Upper lobe of left lung (tissue), 6 donors: ENCODE results near the gene ANKRD49. TPM values are rescaled to one million over a fixed set of nuclear protein-coding genes. Genes with fewer than 3 reads are reported as not detected.

ENCODE experiments used
- ATAC-seq, 2 donors: fragments of 200-7000 bp; cut with Tn5 transposase; one replicate each; pipeline ENCODE4 v1.9.1; 2022; ENCODE audit warnings: mild to moderate bottlenecking in 2 of 2, moderate library complexity in 2 of 2; ENCODE audit not compliant: low FRiP score in 2 of 2
- DNase-seq, 2 donors: peaks; one replicate each; pipeline ENCODE4 v3.0.0-alpha.2; 2019 to 2020
- H3K27ac ChIP-seq, 4 donors: fragments of 200-600 bp; sonication (generic); one replicate each; pipeline ENCODE4 v1.5.1; 2016 to 2019
- H3K27me3 ChIP-seq, 4 donors: fragments of 200-600 bp; sonication (generic); one replicate each; pipeline ENCODE4 v1.5.1; 2017 to 2019
- H3K36me3 ChIP-seq, 4 donors: fragments of 200-600 bp; sonication (generic); one replicate each; pipeline ENCODE4 v1.5.1; 2016 to 2019
- H3K4me1 ChIP-seq, 4 donors: fragments of 200-600 bp; sonication (generic); one replicate each; pipeline ENCODE4 v1.5.1; 2018 to 2019
- H3K4me3 ChIP-seq, 4 donors: fragments of 200-600 bp; sonication (generic); one replicate each; pipeline ENCODE4 v1.5.1; 2017 to 2019; ENCODE audit warnings: mild to moderate bottlenecking in 2 of 4, moderate library complexity in 1 of 4
- H3K9me3 ChIP-seq, 4 donors: fragments of 200-600 bp; sonication (generic); one replicate each; pipeline ENCODE4 v1.5.1; 2018 to 2019
- CTCF ChIP-seq, 6 experiments: fragments of 450-650 bp in 4 of 6; fragments of 200-600 bp in 2 of 6; sonication (generic) in 2 of 6; IDR thresholded peaks; one replicate each; pipeline ENCODE4 v1.5.1; 2016 to 2019; ENCODE audit warnings: antibody characterized with exemption in 6 of 6
- EP300 ChIP-seq, 4 donors: sonication (generic); formaldehyde crosslinking; IDR thresholded peaks; one replicate each; pipeline ENCODE4 v1.5.1; 2017; ENCODE audit warnings: antibody characterized with exemption in 4 of 4, control low read depth in 2 of 4
- POLR2A ChIP-seq, 4 donors: fragments of 450-650 bp; IDR thresholded peaks; one replicate each; pipeline ENCODE4 v1.5.1; 2016 to 2017; ENCODE audit warnings: antibody characterized with exemption in 4 of 4, mild to moderate bottlenecking in 2 of 4
- POLR2AphosphoS5 ChIP-seq, 2 donors: sonication (generic); formaldehyde crosslinking; IDR thresholded peaks; one replicate each; pipeline ENCODE4 v1.5.1; 2017; ENCODE audit warnings: antibody characterized with exemption in 2 of 2
- whole genome bisulfite sequencing, 2 donors: methylation state at CpG; one replicate each; pipeline ENCODE4 v1.1.5; 2017 to 2018; 5-methylcytosine and 5-hydroxymethylcytosine counted together
- total RNA-seq, 6 donors: library from RNA; depleted of rRNA in 4 of 6; stranded (reverse); fragments of >200 nt in 4 of 6; gene quantifications; one replicate each; pipeline versions ENCODE4 v1.1.0 to v1.2.1, GENCODE V29; 2016 to 2021
- donor health status: DM: no; HTN: no; CAD: no; lungs with moderate emphysema.
- donor health status: DM: no; HTN: yes; CAD: no; lungs with severe emphysema.

Gene ANKRD49
- total RNA-seq, 6 donors from 2014 or later, result 9.5 to 42.7 (median 18.4) TPM

DNA sequence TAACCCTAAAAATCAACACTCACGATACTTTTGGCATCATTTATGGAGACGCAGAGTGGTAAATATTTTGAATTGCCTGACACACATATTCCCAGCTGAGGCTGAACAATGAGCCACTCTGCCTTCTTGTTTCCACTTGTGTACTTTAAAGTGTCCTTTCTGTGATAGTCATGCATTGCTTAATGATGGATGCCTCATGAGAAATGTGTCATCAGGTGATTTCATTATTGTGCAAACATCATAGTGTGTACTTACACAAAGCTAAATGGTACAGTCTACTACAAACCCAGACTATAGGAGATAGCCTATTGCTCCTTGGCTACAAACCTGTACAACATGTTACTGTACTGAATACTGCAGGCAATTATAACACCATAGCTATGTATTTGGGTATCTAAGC lies 44.3 kb upstream of the ANKRD49 start:
- Histone ChIP-seq H3K27ac (no peak overlapping the region), H3K36me3 (peaks cover 0 to 31% (median 19%) of the 10 kb centered on the region in 4 donors), H3K9me3 (no peaks in the 10 kb centered on the region), H3K4me1 (no peaks in the 10 kb centered on the region), H3K27me3 (no peaks in the 10 kb centered on the region), H3K4me3 (no peak overlapping the region)
- WGBS, 2 donors, result 84 to 86% methylated on average over 2 of the region's 2 CpGs
- peak in 1 of 2 donors; percentile 41 for ATAC-seq
- DNase-seq, result no peak
- no peak for TF ChIP-seq EP300 (IDR thresholded peaks at IDR 0.05)
- TF ChIP-seq POLR2AphosphoS5 (IDR thresholded peaks at IDR 0.05), result no peak
- no peak for TF ChIP-seq CTCF (IDR thresholded peaks at IDR 0.05)
- no peak for TF ChIP-seq POLR2A (IDR thresholded peaks at IDR 0.05)

GRCh38 chr11:94450048-94450447 lies 43.7 kb upstream of the ANKRD49 start:
- no peak overlapping the region for H3K4me3 ChIP-seq
- TF ChIP-seq CTCF (IDR thresholded peaks at IDR 0.05), result no peak
- TF ChIP-seq POLR2AphosphoS5 (IDR thresholded peaks at IDR 0.05), result no peak
- TF ChIP-seq EP300 (IDR thresholded peaks at IDR 0.05), result no peak
- no peak for TF ChIP-seq POLR2A (IDR thresholded peaks at IDR 0.05)
- 75 to 83% methylated on average over 3 of the region's 3 CpGs for WGBS, 2 donors
- no peaks in the 10 kb centered on the region for H3K9me3 ChIP-seq
- H3K27me3 ChIP-seq, result no peaks in the 10 kb centered on the region
- no peaks in the 10 kb centered on the region for H3K4me1 ChIP-seq
- H3K27ac ChIP-seq, result no peak overlapping the region
- DNase-seq (no peak), ATAC-seq (no peak)
- H3K36me3 ChIP-seq, result peaks cover 0 to 26% (median 17%) of the 10 kb centered on the region in 4 donors

DNA sequence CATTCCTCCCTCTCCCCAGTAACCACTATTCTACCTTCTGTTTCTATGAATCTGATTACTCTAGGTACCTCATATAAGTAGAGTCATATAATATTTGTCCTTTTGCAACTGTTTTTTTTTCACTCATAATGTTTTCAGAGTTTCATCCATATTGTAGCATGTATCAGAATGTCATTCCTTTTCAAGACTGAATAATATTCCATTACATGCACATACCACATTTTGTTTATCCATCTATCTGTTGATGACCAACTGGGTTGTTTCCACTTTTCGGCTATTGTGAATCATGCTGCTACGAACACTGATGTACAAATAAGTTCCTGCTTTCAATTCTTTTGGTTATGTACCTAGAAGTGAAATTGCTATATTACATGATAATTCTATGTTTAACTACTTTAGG lies 40.8 kb upstream of the ANKRD49 start:
- TF ChIP-seq POLR2AphosphoS5 (IDR thresholded peaks at IDR 0.05) (no peak), POLR2A (IDR thresholded peaks at IDR 0.05) (no peak)
- no peak for DNase-seq
- Histone ChIP-seq H3K9me3 (no peaks in the 10 kb centered on the region), H3K4me1 (no peaks in the 10 kb centered on the region), H3K36me3 (peaks cover 0 to 21% (median 0%) of the 10 kb centered on the region in 4 donors), H3K27ac (no peak overlapping the region), H3K27me3 (no peaks in the 10 kb centered on the region), H3K4me3 (no peak overlapping the region)
- no peak for ATAC-seq
- 94 to 97% methylated on average over 2 of the region's 2 CpGs for WGBS, 2 donors

- Histone ChIP-seq H3K27ac (no peak overlapping the region), H3K27me3 (no peaks in the 10 kb centered on the region), H3K4me3 (no peak overlapping the region), H3K4me1 (no peaks in the 10 kb centered on the region), H3K9me3 (no peaks in the 10 kb centered on the region), H3K36me3 (peaks cover 0 to 24% (median 0%) of the 10 kb centered on the region in 4 donors)
- ATAC-seq (no peak), DNase-seq (no peak)
- TF ChIP-seq CTCF (IDR thresholded peaks at IDR 0.05) (no peak), EP300 (IDR thresholded peaks at IDR 0.05) (no peak), POLR2AphosphoS5 (IDR thresholded peaks at IDR 0.05) (no peak), POLR2A (IDR thresholded peaks at IDR 0.05) (no peak)
- WGBS, 2 donors, result 100% methylated on average over 2 of the region's 2 CpGs
Observed at GRCh38 chr11:94454301-94454700, 39.5 kb upstream of the ANKRD49 start.

GRCh38 chr11:94455861-94456260 lies 37.9 kb upstream of the ANKRD49 start:
- Histone ChIP-seq H3K4me1 (no peaks in the 10 kb centered on the region), H3K4me3 (no peak overlapping the region), H3K36me3 (peaks cover 0 to 37% (median 8%) of the 10 kb centered on the region in 4 donors), H3K27ac (no peak overlapping the region), H3K27me3 (no peaks in the 10 kb centered on the region), H3K9me3 (no peaks in the 10 kb centered on the region)
- TF ChIP-seq CTCF (IDR thresholded peaks at IDR 0.05) (no peak), EP300 (IDR thresholded peaks at IDR 0.05) (no peak)
- no peak for ATAC-seq
- WGBS, 2 donors, result 54 to 90% methylated on average over 1 of the region's 1 CpG
- DNase-seq, result peak in 1 of 2 donors; percentile 39
